D721Med (cell line): ENCODE results near the gene GLRB.

Experiments
- DNase-seq: peaks from one replicate; pipeline ENCODE4 v3.0.0; 2011; ENCODE audit warnings: low spot score; ENCODE audit not compliant: insufficient read length
- FAIRE-seq: peaks from 2 replicates; lab custom pipeline; 2011; peaks lifted over from hg19 to GRCh38; lab: Jason Lieb, UNC
- TF ChIP-seq, protein P1 (sequence below): IDR thresholded peaks from 2 replicates; pipeline ENCODE4 v1.5.1; 2012; ENCODE audit warnings: mild to moderate bottlenecking, control low read depth; ENCODE audit not compliant: insufficient read depth; ENCODE audit errors: missing control alignments

GLRB gene

DNA sequence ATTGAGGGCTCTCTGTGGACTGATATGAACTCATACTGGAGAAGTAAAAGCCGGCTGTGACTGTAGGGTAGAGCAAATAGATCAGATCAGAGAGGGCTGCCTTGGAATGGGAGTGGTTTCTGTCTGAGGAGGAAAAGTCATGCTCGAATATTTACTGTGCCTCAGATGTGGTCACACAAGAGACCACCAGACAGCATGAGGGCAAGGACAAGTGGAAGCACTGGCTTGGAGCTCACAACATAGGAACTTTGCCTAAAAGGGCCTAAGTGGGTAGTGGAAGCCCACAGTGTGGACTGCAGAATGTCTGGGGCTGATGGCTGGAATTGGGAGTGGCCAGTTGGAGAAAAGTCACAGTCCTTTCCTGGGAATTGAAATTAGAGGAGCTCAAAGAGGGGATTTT is 19.8 kb downstream of the GLRB start:
- no peak for FAIRE-seq
- TF ChIP-seq, protein P1, sequence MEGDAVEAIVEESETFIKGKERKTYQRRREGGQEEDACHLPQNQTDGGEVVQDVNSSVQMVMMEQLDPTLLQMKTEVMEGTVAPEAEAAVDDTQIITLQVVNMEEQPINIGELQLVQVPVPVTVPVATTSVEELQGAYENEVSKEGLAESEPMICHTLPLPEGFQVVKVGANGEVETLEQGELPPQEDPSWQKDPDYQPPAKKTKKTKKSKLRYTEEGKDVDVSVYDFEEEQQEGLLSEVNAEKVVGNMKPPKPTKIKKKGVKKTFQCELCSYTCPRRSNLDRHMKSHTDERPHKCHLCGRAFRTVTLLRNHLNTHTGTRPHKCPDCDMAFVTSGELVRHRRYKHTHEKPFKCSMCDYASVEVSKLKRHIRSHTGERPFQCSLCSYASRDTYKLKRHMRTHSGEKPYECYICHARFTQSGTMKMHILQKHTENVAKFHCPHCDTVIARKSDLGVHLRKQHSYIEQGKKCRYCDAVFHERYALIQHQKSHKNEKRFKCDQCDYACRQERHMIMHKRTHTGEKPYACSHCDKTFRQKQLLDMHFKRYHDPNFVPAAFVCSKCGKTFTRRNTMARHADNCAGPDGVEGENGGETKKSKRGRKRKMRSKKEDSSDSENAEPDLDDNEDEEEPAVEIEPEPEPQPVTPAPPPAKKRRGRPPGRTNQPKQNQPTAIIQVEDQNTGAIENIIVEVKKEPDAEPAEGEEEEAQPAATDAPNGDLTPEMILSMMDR = no peak
- DNase-seq = no peak

DNA sequence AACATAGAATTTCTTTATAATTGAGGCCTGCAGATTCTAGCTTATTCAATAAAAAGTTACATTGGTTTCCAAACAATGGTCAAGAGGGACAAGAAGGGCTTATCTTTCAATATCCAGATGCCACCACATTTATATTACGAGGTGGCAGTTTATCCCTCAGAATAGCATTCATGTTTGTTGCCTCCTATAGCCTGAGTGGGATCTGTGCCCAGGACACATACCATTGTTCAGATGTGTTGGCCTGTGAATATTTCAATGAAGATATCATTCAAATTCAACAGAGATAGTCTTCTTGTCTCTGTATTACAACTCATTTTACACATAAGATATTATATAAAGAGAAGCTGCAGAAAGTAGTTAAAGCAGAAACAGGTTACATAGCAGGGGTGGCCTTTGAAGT is 20.5 kb downstream of the GLRB start:
- TF ChIP-seq, protein P1 = no peak
- FAIRE-seq = no peak
- no peak for DNase-seq

DNA sequence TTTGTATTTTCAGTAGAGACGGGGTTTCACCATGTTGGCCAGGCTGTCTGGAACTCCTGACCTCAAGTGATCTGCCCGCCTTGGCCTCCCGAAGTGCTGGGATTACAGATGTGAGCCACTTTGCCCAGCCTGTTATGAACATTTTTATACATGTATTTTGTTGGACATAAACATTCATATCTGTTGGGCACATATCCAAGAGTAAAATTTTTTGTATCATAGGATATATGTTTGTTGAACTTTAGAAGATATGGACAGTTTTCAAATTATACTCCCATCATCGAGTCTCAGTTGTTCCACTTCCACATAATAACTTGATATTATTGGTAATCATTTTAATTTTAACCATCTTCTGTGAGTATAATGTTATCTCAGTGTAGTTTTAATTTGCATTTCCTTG is 23.6 kb downstream of the GLRB start:
- no peak for DNase-seq
- no peak for FAIRE-seq
- TF ChIP-seq, protein P1 = no peak

DNA sequence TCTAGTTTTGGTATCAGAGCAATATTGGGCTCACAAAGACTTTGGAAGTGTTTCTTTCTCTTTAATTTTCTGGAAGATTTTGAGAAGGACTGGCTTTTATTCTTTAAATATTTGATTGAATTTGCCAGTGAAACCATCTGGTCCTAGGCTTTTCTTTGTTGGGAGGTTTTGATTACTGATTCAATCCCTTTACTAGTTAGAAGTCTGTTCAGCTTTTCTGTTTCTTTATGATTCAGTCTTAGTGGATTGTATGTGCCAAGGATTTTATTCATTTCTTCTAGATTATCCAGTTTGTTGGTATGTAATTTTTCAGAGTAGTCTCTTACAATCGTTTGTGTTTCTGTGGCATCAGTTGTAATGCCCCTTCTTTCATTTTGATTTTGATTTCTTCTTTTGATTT is 28.6 kb downstream of the GLRB start:
- DNase-seq = no peak
- FAIRE-seq = no peak
- TF ChIP-seq, protein P1 = no peak

DNA sequence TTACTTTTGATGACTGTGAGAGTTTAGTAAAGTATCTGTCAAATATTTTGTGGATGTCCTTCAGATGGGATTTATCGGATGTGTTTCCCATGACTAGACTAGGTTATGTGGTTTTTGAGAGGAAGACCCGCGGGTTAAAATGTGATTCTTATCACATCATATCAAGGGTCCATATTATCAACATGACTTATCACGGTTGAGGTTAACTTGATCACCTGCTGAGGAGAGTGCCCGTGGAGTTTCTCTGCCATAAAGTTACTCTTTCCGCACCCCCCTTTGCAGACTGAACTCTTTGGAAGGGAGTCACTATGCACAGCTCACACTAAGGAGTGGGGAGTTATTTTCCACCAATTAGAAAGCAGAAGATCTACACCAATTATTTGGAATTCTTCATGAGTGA is 38.7 kb downstream of the GLRB start:
- TF ChIP-seq, protein P1 = no peak

DNA sequence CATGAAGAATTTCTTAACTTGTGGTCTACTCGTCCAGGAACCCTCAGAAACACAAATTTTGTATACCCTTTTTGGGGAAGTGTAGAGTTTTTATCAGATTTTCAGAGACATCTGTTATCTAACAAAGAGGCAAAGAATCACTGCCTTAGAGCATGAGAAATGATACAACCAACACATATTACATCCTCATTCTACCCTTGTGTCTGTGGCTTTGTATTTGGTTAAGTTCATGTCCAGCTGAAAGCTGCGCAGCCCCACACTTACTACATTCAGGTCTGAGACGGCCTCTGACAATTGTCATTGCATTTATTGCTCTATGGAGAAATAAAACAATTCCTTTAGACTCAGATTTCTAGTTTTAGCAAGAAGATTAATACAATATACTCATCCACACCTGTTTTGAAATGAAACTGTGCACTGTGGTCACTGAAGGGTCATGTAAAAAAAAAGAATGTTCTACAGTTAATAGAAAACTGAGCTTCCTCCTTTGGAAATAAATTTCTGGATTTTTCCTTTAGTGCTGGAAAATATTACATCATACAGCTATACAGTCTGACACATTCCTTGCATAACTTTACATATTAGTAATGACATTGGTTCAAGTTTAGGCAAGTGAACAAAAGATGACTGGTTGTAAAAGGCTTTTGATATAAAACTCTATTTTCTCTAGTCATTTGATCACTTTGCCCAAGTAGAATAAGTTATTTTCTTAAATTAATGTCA is 39.8 kb downstream of the GLRB start:
- TF ChIP-seq, protein P1 = no peak

More for the DNA sequence above, 38.7 kb downstream of the GLRB start:
- FAIRE-seq (no peak), DNase-seq (no peak)

DNA sequence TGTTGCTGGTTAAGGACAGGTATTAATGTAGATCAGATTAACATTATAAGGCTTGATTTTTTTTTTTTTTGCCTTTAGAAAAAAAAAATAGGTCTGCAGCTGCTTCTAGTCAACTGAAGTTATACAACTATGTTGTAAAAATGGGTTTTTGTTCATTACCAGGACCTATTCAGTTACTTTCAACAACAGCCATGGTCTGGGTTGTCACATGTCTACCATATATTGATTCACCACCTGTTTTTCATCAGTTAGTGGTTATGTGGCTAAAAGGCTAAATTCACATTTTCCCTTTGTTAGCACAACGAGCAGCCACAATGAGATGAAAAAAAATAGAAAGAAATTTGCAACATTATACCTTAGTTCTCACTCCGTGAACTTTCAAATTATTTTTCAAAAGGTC is 45.5 kb downstream of the GLRB start:
- no peak for DNase-seq
- FAIRE-seq = no peak
- TF ChIP-seq, protein P1 = no peak

More for the DNA sequence above, 39.8 kb downstream of the GLRB start:
- DNase-seq (no peak), FAIRE-seq (no peak)
